SHP77 (cell line): ENCODE measurements around the gene CHRNA4.
"Not testable (repeated sequence)": the region's sequence is repeated elsewhere in the genome, so short reads cannot be mapped to it uniquely, and the experiment has no call there.

ENCODE experiments used
- DNase-seq, 2 experiments: peaks; one replicate each; lab custom pipeline; 2025; lab: John Stamatoyannopoulos, UW

CHRNA4 gene

DNA sequence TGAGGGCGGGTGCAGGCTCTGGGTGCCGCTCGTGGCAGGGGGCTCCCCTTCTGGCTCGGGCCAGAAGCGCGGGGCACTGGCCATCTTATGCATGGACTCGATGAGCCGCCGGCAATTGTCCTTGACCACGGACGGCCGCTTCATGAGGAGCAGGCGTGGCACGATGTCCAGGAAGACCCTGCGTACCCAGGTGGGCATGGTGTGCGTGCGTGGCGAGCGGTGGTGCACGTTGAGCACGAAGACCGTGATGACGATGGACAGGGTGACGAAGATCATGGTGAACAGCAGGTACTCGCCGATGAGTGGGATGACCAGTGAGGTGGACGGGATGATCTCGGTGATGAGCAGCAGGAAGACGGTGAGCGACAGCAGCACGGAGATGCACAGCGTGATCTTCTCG lies 11.0 kb downstream of the CHRNA4 start:
- no peak for DNase-seq

GRCh38 chr20:63349516-63349895 lies 11.6 kb downstream of the CHRNA4 start:
- no peak for DNase-seq

DNA sequence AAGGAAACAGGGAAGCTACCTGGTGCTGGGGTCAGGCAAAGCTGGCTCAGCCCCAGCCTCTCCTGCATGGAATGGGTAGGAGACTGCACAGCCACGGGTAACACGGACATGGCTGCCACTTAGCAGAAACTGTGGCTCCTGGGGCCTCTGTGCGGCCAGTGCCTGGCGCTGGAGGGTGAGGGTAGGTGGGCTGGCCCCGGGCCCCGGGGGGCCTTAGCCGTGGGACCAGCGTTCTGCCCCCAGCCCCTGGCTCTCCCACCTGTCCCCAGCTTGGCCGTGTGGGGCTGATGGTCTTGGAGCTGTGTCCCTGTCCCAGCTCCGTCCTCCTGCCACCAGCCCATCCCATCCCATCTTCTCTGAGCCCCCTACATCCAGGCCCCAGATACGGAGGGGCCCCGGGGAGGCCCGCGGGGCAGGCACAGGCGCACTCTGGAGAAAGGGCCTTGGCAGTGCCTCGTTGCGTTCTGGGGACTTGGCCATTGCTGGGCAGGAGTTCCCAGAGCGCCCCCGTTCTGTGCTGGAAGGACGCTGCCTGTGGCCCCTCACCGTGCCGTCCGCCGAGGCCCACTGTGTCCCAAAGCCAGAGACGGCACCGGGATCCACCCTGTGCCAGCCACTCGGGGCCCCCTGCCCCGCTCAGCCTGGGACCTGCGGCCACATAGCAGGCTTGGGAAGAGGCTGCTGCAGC lies 12.2 kb downstream of the CHRNA4 start:
- no peak for DNase-seq

- no peak for DNase-seq
Measured at GRCh38 chr20:63347950-63348827, 13.0 kb downstream of the CHRNA4 start.

DNA sequence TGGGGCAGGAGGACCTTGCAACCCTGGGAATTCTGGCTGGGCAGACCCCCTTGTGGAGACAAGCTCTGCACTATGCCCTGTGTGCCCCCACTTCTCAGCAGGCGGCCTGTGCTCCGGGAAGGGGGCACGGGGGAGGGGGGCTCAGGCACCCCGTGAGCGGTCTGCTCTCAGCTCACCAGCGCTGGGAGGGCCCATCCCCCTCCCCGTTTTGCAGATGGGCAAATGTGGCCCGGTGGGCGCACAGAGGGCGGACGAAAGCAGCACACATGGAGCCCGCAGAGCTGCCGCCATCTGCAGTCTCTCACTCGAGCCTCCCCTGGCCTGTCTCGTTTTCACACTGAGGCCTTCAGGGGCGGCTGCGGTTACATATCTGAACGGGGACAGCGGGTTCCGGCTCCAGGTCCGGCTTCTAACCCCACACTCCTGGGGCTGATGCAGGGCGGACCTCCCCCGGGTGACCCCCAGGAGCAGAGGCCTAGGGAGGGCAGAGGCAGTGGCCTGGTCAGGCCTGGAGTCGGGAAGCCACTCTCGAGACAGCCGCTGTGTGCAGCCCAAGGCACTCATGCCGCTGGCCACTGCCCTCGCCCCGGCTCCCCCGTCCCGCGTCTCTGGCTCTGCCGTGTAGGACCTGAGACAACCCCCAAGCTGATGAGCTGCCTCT lies 13.9 kb downstream of the CHRNA4 start:
- no peak for DNase-seq

GRCh38 chr20:63346131-63347080 lies 14.7 kb downstream of the CHRNA4 start:
- DNase-seq: no peak

DNA sequence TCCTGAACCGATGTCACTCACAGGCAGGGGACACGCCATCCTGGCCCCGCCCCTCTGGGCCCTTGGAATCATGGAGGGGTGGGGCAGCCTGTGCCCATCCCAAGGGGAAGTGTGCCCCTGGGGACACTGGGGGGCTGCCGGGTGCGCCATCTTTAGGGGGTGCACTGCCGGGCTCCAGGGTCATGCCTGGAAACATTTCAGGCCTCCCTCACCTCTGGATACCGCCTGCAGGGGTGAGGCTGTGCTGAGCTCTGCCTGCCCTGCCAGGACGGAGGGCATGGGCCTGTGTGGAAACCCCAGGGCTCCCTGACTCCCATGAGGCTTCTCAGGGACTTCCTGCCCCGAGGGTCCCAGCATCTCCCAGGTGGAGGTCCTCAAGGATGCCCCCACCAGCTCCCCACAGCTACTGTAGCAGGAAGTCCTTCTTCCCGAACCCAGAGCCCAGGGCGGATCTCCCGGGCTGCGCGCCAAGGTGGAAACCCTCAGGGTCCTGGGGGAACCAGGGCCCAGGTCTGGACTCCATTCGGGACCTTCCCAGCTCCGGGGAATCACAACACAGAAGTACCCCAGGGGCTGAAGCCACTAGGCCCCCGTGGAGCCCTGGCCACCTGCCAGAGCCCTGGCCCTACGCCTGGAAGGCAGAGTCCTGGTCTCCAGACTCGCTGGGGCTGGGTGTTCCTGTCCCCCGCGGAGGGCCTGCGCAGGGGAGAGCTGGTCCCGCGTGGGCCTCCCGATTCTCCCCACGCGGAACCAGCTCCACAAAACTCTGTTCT lies 15.6 kb downstream of the CHRNA4 start:
- DNase-seq: no peak

DNA sequence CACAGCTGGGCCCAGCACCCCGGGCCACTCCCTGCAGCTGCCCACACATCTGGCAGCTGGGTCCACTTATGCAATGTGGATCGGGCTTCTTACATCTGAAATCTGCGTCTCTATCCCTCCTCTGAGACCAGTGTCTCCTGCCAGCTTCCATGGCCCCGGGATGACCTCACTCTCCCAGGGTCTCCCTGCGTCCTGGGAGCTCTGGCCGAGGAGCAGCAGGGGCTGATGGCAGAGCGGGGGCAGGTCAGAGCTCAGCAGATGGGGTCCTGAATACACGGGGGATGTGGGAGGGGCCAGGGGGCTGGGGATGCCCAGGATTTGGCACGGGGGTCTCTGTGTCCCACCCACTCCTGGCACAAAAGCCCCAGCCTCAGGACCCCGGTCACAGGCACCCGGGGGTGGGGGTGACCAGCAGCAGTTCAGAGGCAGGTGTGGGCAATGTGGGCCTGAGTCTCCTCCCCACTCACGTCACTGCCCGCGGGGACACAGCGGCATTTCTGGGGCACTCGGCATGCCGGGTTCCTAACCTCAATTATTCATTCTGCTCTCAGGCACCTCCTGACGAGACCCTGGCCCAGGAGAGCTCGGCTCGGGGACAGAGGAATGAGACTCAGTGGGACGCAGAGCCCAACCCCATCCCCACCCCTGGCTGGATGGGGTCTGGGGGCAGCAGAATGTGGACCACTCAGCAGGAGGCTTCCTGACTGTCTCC lies 16.4 kb downstream of the CHRNA4 start:
- DNase-seq: no peak

GRCh38 chr20:63343460-63344445 lies 17.4 kb downstream of the CHRNA4 start:
- DNase-seq: no peak

DNA sequence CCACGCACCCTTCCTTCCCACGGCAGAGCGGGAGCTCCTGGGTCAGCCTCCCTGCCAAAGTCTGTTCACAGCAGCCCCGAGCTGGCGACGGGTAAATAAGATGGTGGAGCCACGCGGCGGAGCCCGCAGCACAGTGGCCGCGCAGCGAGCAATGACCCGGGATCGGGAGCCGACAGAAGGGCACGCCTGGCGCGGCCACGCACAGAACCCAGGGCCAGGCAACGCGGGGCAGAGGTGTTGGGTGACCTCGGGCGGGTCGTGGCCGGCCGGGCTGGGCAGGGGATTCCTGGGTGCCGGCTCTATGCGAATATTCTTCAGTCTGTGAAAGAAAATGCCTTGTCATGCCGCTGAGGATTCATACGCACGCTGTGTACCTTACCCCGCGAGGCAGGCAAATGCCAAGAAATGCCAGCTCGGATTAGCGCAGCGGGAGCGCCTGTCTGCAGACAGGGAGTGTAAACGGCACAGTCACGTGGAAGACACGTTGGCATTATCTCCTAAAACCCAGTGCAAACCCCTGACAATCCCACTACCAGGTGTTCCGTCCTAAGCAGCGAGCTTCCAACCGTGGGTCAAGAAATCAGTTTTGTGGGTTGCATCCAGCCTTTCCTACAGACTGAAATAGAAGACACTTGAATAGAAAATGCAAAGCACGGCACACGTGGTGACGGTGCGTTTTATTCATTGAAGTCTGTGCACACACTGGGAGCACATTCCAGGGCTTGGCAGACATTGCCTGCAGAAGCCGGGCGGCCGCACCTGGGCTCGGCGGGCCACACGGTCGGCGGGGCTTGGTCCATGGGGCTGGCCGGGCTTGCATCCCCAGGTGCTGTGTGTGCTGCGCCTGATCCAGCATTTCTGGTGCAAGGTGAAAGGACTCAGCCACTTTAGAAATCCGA lies 18.3 kb downstream of the CHRNA4 start:
- no peak for DNase-seq

DNA sequence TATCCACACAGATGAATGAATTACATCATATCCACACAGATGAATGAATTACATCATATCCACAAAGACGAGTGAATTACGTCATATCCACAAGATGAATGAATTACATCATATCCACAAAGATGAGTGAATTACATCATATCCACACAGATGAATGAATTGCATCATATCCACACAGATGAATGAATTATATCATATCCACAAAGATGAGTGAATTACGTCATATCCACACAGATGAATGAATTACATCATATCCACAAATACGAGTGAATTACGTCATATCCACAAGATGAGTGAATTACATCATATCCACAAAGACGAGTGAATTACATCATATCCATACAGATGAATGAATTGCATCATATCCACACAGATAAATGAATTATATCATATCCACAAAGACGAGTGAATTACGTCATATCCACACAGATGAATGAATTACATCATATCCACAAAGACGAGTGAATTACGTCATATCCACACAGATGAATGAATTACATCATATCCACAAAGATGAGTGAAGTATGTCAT lies 20.9 kb downstream of the CHRNA4 start:
- not testable (repeated sequence) for DNase-seq

DNA sequence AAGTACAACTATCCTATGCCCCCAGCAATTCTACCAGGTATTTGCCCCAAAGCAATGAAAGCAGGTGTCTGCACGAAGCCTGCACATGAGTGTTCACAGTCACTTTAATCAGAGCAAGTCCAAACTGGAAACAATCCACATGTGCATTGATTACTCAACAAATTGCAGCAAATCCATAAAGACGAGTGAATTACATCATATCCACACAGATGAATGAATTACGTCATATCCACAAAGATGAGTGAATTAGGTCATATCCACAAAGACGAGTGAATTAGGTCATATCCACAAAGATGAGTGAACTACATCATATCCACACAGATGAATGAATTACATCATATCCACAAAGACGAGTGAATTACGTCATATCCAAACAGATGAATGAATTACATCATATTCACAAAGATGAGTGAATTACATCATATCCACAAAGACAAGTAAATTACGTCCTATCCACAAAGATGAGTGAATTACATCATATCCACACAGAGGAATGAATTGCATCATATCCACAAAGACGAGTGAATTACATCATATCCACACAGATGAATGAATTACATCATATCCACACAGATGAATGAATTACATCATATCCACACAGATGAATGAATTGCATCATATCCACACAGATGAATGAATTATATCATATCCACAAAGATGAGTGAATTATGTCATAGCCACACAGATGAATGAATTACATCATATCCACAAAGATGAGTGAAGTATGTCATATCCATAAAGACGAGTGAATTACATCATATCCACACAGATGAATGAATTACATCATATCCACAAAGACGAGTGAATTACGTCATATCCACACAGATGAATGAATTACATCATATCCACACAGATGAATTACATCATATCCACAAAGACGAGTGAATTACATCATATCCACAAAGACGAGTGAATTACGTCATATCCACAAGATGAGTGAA lies 21.7 kb downstream of the CHRNA4 start:
- not testable (repeated sequence) for DNase-seq

- DNase-seq: no peak
Measured at GRCh38 chr20:63337786-63338420, 23.2 kb downstream of the CHRNA4 start.

GRCh38 chr20:63336232-63336752 lies 24.9 kb downstream of the CHRNA4 start:
- DNase-seq: no peak

GRCh38 chr20:63335711-63336110 lies 25.4 kb downstream of the CHRNA4 start:
- no peak for DNase-seq

- DNase-seq: not testable (repeated sequence)
Measured at GRCh38 chr20:63335060-63335459, 26.1 kb downstream of the CHRNA4 start.
